Activated T-cell treated with anti-CD3 and anti-CD28 coated beads for 48 hours (primary cell): ENCODE data around the gene RNF32.
"Not testable (repeated sequence)": the region's sequence is repeated elsewhere in the genome, so short reads cannot be mapped to it uniquely, and the experiment has no call there.

Source experiments
- DNase-seq: peaks from one replicate; pipeline ENCODE4 v3.0.0-alpha.2; 2020; ENCODE audit warnings: low read depth

RNF32 gene

GRCh38 chr7:156642306-156643045, 1.9 kb downstream of the RNF32 start:
- no peak for DNase-seq

- DNase-seq: not testable (repeated sequence)
Measured at GRCh38 chr7:156647330-156647729, 6.8 kb downstream of the RNF32 start.

GRCh38 chr7:156650042-156650441, 9.5 kb downstream of the RNF32 start:
- DNase-seq: peak; percentile 8

- no peak for DNase-seq
Measured at GRCh38 chr7:156651474-156651873, 10.9 kb downstream of the RNF32 start.

- DNase-seq: no peak
Measured at GRCh38 chr7:156652886-156653568, 12.5 kb downstream of the RNF32 start.

- DNase-seq: no peak
Measured at GRCh38 chr7:156654511-156655234, 14.1 kb downstream of the RNF32 start.

- DNase-seq: no peak
Measured at GRCh38 chr7:156655251-156655650, 14.7 kb downstream of the RNF32 start.

- no peak for DNase-seq
Measured at GRCh38 chr7:156655983-156656382, 15.4 kb downstream of the RNF32 start.

- DNase-seq: no peak
Measured at GRCh38 chr7:156656598-156656997, 16.0 kb downstream of the RNF32 start.

- DNase-seq: no peak
Measured at GRCh38 chr7:156657681-156658080, 17.1 kb downstream of the RNF32 start.

GRCh38 chr7:156659203-156659602, 18.6 kb downstream of the RNF32 start:
- no peak for DNase-seq

- no peak for DNase-seq
Measured at GRCh38 chr7:156659961-156660360, 19.4 kb downstream of the RNF32 start.

- no peak for DNase-seq
Measured at GRCh38 chr7:156661637-156662036, 21.1 kb downstream of the RNF32 start.

- DNase-seq: no peak
Measured at GRCh38 chr7:156662277-156662676, 21.7 kb downstream of the RNF32 start.

- DNase-seq: no peak
Measured at GRCh38 chr7:156665101-156665500, 24.5 kb downstream of the RNF32 start.

GRCh38 chr7:156666368-156667109, 26.0 kb downstream of the RNF32 start:
- no peak for DNase-seq

GRCh38 chr7:156667110-156667426, 26.5 kb downstream of the RNF32 start:
- no peak for DNase-seq

GRCh38 chr7:156668130-156668741, 27.7 kb downstream of the RNF32 start:
- no peak for DNase-seq

GRCh38 chr7:156669035-156669828, 28.7 kb downstream of the RNF32 start:
- no peak for DNase-seq

- no peak for DNase-seq
Measured at GRCh38 chr7:156673454-156673853, 32.9 kb downstream of the RNF32 start.

- DNase-seq: no peak
Measured at GRCh38 chr7:156673902-156674301, 33.3 kb downstream of the RNF32 start.
